Brain microvascular endothelial cell (primary cell): Measurements from ENCODE around the gene TRAPPC12.
"Not testable (repeated sequence)": the region's sequence is repeated elsewhere in the genome, so short reads cannot be mapped to it uniquely, and the experiment has no call there.

ENCODE experiments used
- DNase-seq: peaks from one replicate; pipeline ENCODE4 v3.0.0-alpha.2; 2020
- H3K27ac ChIP-seq: fragments of 250-450 bp; sonication (Bioruptor Pico); 2 replicates; pipeline ENCODE4 v1.5.1; 2020; ENCODE audit warnings: mild to moderate bottlenecking, moderate library complexity
- H3K27me3 ChIP-seq: fragments of 250-450 bp; sonication (Bioruptor Pico); replicated peaks from 2 replicates; pipeline ENCODE4 v1.5.1; 2020; ENCODE audit warnings: mild to moderate bottlenecking
- H3K36me3 ChIP-seq: fragments of 250-450 bp; sonication (Bioruptor Pico); replicated peaks from 2 replicates; pipeline ENCODE4 v1.5.1; 2020; ENCODE audit warnings: mild to moderate bottlenecking
- H3K4me3 ChIP-seq: 2 replicates; pipeline ENCODE4 v1.5.1; 2011; ENCODE audit warnings: low read depth, mild to moderate bottlenecking, control low read depth, low read length, moderate library complexity
- CTCF ChIP-seq: IDR thresholded peaks from 2 replicates; pipeline ENCODE4 v1.5.1; 2011; ENCODE audit warnings: low read depth, mild to moderate bottlenecking, moderate library complexity, low read length, control low read depth, inconsistent platforms; ENCODE audit errors: missing control alignments
- in situ Hi-C: cut with HindIII; loops from 2 replicates; pipeline ENCODE4 v1.10.0; 2017; ENCODE audit warnings: low sequenced_read_pairs, low pct_ligation_motif_present

TRAPPC12 gene

DNA sequence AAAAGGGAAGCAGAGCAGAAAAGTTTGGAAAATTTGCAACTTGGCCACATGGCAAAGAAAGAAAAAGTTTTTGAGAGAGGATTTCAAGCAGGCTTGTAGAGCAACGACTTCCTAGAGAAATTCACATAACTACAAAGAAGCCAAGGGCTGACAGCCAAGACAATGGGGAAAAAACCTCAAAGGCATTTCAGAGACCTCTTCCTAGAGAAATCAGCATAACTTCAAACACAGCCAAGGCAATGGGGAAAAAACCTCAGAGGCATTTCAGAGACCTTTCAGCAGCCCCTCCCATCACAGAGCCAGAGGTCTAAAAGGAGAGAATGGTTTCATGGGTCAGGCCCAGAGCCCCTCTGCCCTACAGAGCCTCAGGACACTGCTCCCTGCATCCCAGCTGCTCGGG, 132.6 kb downstream of the TRAPPC12 start:
- Histone ChIP-seq H3K36me3 (peaks cover 16% of the 10 kb centered on the region), H3K4me3 (no peak overlapping the region), H3K27me3 (no peaks in the 10 kb centered on the region), H3K27ac (no peak overlapping the region)
- in situ Hi-C loops = no loop called here
- TF ChIP-seq CTCF = no peak
- no peak for DNase-seq

- Histone ChIP-seq H3K4me3 (no peak overlapping the region), H3K27me3 (no peaks in the 10 kb centered on the region), H3K36me3 (peaks cover 17% of the 10 kb centered on the region), H3K27ac (no peak overlapping the region)
- TF ChIP-seq CTCF = no peak
- in situ Hi-C loops = no loop called here
- DNase-seq = no peak
Observed at GRCh38 chr2:3513026-3513810, 133.7 kb downstream of the TRAPPC12 start.

DNA sequence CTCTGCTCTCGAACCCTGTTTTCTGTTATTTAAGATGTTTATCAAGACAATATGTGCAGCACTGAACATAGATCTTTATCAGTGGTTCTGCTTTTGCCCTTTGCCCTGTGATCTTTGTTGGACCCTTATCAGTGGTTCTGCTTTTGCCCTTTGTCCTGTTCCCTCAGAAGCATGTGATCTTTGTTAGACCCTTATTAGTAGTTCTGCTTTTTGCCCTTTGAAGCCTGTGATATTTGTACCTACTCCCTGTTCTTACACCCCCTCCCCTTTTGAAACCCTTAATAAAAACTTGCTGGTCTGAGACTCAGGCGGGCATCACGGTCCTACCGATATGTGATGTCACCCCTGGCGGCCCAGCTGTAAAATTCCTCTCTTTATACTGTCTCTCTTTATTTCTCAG, 135.9 kb downstream of the TRAPPC12 start:
- peaks cover 17% of the 10 kb centered on the region for H3K36me3 ChIP-seq
- H3K27me3 ChIP-seq, DNase-seq, H3K27ac ChIP-seq, H3K4me3 ChIP-seq, in situ Hi-C loops: not testable (repeated sequence)

GRCh38 chr2:3516831-3517230, 137.3 kb downstream of the TRAPPC12 start:
- DNase-seq = no peak
- no peak for TF ChIP-seq CTCF

DNA sequence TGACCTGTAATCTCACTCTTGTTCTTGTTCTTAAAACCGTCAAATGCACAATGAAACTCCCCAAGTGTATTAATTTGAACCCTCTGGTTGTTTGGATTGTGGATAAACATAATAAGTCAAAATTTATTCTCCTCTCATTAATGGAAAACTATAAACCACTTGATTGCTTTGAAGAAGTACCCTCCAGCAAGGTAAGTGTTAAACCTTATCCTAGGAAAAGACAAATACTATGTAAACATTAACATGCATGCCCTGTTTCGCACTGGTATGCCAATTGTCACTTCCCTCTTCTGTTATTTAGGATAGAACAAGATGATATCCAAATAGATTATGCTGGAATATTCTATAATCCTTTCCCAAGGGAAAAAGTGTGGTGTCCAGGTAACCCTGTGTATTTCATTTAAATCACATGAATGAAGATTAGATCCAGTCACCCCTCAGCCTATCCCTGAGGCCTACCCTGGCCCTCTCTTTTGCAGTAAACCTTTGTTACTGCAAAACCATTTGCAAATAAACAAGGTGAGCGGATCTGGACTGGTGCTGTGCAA, 138.5 kb downstream of the TRAPPC12 start:
- H3K27ac ChIP-seq = peak overlapping the region; percentile 77
- H3K4me3 ChIP-seq = peak overlapping the region; percentile 91
- H3K27me3 ChIP-seq = no peaks in the 10 kb centered on the region
- in situ Hi-C loops = no loop called here
- TF ChIP-seq CTCF = no peak
- DNase-seq = no peak
- H3K36me3 ChIP-seq = peaks cover 4% of the 10 kb centered on the region

More at GRCh38 chr2:3516831-3517230, 137.3 kb downstream of the TRAPPC12 start:
- no peak overlapping the region for H3K27ac ChIP-seq
- in situ Hi-C loops = no loop called here
- no peaks in the 10 kb centered on the region for H3K27me3 ChIP-seq
- H3K36me3 ChIP-seq = peaks cover 16% of the 10 kb centered on the region
- H3K4me3 ChIP-seq = no peak overlapping the region

- peaks cover 2% of the 10 kb centered on the region for H3K36me3 ChIP-seq
- peak overlapping the region; percentile 87 for H3K27ac ChIP-seq
- in situ Hi-C loops = no loop called here
- TF ChIP-seq CTCF = no peak
- H3K27me3 ChIP-seq = no peaks in the 10 kb centered on the region
- peak; percentile 94 for DNase-seq
- peak overlapping the region; percentile 91 for H3K4me3 ChIP-seq
Observed at GRCh38 chr2:3518496-3519254, 139.2 kb downstream of the TRAPPC12 start.
